H1 (cell line): ENCODE data around the gene CARD18. TPM values are rescaled to one million over a fixed set of nuclear protein-coding genes. Genes with fewer than 3 reads are reported as not detected.

Experiments used
- CTCF ChIA-PET: fragments of 300-600 bp; sonication (Branson Sonifier 250); formaldehyde crosslinking; loops from one replicate; lab custom pipeline; 2021; ENCODE audit not compliant: partially characterized antibody; lab: Charles Lee
- POLR2A ChIA-PET: fragments of 300-600 bp; sonication (Branson Sonifier 250); formaldehyde crosslinking; loops from one replicate; lab custom pipeline; 2021; ENCODE audit warnings: inconsistent platforms; ENCODE audit not compliant: partially characterized antibody; lab: Charles Lee
- DNase-seq, 2 experiments: peaks; one replicate each; pipeline versions ENCODE4 v3.0.0 to v3.0.0-alpha.2; 2010 to 2022; ENCODE audit warnings: low spot score in 2 of 2, low read depth in 1 of 2, mixed read lengths in 1 of 2
- FAIRE-seq: peaks from 2 replicates; lab custom pipeline; 2011; peaks lifted over from hg19 to GRCh38; lab: Jason Lieb, UNC
- H2AFZ ChIP-seq: 2 replicates; pipeline ENCODE4 v1.8.1; 2012; ENCODE audit warnings: low read length, inconsistent platforms
- H2AK5ac ChIP-seq: 2 replicates; pipeline ENCODE4 v1.6.1; 2013; ENCODE audit warnings: low read depth, low read length
- H2BK120ac ChIP-seq: replicated peaks from 2 replicates; pipeline ENCODE3; 2013; ENCODE audit warnings: low read depth, low read length, inconsistent platforms
- H2BK12ac ChIP-seq: 2 replicates; pipeline ENCODE4 v1.6.1; 2013; ENCODE audit warnings: low read depth, low read length
- H2BK15ac ChIP-seq: 2 replicates; pipeline ENCODE4 v1.6.1; 2013; ENCODE audit warnings: low read length
- H2BK20ac ChIP-seq: 2 replicates; pipeline ENCODE4 v1.6.1; 2013; ENCODE audit warnings: low read length
- H2BK5ac ChIP-seq: 2 replicates; pipeline ENCODE4 v1.6.1; 2013; ENCODE audit warnings: low read depth, low read length
- H3K14ac ChIP-seq: 2 replicates; pipeline ENCODE4 v1.6.1; 2013; ENCODE audit warnings: inconsistent platforms; ENCODE audit not compliant: insufficient read length
- H3K18ac ChIP-seq: 2 replicates; pipeline ENCODE4 v1.6.1; 2013; ENCODE audit warnings: low read length; ENCODE audit errors: extremely low read depth
- H3K23ac ChIP-seq: 2 replicates; pipeline ENCODE4 v1.6.1; 2013; ENCODE audit warnings: inconsistent platforms; ENCODE audit not compliant: insufficient read length
- H3K23me2 ChIP-seq: 2 replicates; pipeline ENCODE4 v1.6.1; 2013; ENCODE audit warnings: low read depth, low read length
- H3K27ac ChIP-seq: 2 replicates; pipeline ENCODE4 v1.6.1; 2011; ENCODE audit warnings: low read depth, low read length, inconsistent platforms
- H3K27me3 ChIP-seq, 4 experiments: replicated peaks in 1 of 4; 1 replicate in 1 of 4; 2 replicates in 3 of 4; pipeline versions ENCODE4 v1.6.1 to v1.8.1; 2011 to 2013; ENCODE audit warnings: low read length in 3 of 4, mild to moderate bottlenecking in 3 of 4, inconsistent platforms in 2 of 4, mixed read lengths in 2 of 4, moderate library complexity in 1 of 4; ENCODE audit not compliant: control insufficient read depth in 3 of 4, insufficient read depth in 3 of 4; ENCODE audit errors: extremely low read depth in 1 of 4
- H3K36me3 ChIP-seq, 4 experiments: 2 replicates each; pipeline versions ENCODE4 v1.6.1 to v1.8.1; 2011 to 2013; ENCODE audit warnings: mild to moderate bottlenecking in 4 of 4, low read length in 3 of 4, moderate library complexity in 2 of 4, control low read depth in 1 of 4, inconsistent platforms in 1 of 4; ENCODE audit not compliant: insufficient read depth in 4 of 4, control insufficient read depth in 2 of 4
- H3K4ac ChIP-seq: replicated peaks from 2 replicates; pipeline ENCODE3; 2013; ENCODE audit warnings: low read length, low read depth, mixed read lengths, inconsistent platforms; ENCODE audit not compliant: insufficient read length
- H3K4me1 ChIP-seq, 4 experiments: replicated peaks in 1 of 4; 1 replicate in 1 of 4; 2 replicates in 3 of 4; pipeline versions ENCODE4 v1.6.1 to v1.8.1; 2011 to 2013; ENCODE audit warnings: low read length in 3 of 4, inconsistent platforms in 2 of 4, mixed read lengths in 1 of 4; ENCODE audit not compliant: insufficient read depth in 4 of 4, control insufficient read depth in 3 of 4
- H3K4me2 ChIP-seq, 2 experiments: 2 replicates each; pipeline versions ENCODE4 v1.6.1 to v1.8.1; 2011 to 2013; ENCODE audit warnings: low read depth in 2 of 2, low read length in 2 of 2, control low read depth in 1 of 2, inconsistent platforms in 1 of 2, mild to moderate bottlenecking in 1 of 2; ENCODE audit not compliant: insufficient read depth in 1 of 2
- H3K4me3 ChIP-seq, 4 experiments: fragments of 200-600, 300-600 bp in 1 of 4; sonication (generic), shearing (Covaris generic), sonication (Bioruptor Twin) in 1 of 4; 2 replicates each; pipeline versions ENCODE4 v1.5.1 to v1.8.1; 2011 to 2016; ENCODE audit warnings: low read length in 4 of 4, low read depth in 3 of 4, control low read depth in 2 of 4, inconsistent platforms in 2 of 4, mild to moderate bottlenecking in 2 of 4, mixed read lengths in 1 of 4, moderate library complexity in 1 of 4; ENCODE audit not compliant: insufficient read depth in 2 of 4; ENCODE audit errors: extremely low read depth in 1 of 4
- H3K56ac ChIP-seq: replicated peaks from 2 replicates; pipeline ENCODE3; 2013; ENCODE audit warnings: low read depth, mild to moderate bottlenecking, mixed read lengths, low read length, inconsistent platforms; ENCODE audit not compliant: insufficient read length
- H3K79me1 ChIP-seq: 2 replicates; pipeline ENCODE4 v1.6.1; 2013; ENCODE audit warnings: low read depth, low read length, control low read depth
- H3K79me2 ChIP-seq, 2 experiments: 2 replicates each; pipeline versions ENCODE4 v1.6.1 to v1.8.1; 2012 to 2013; ENCODE audit warnings: low read length in 2 of 2, mild to moderate bottlenecking in 2 of 2, inconsistent platforms in 1 of 2; ENCODE audit not compliant: insufficient read depth in 2 of 2, control insufficient read depth in 1 of 2
- H3K9ac ChIP-seq, 4 experiments: replicated peaks in 1 of 4; 1 replicate in 1 of 4; 2 replicates in 3 of 4; pipeline versions ENCODE4 v1.6.1 to v1.8.1; 2011 to 2013; ENCODE audit warnings: low read depth in 3 of 4, low read length in 3 of 4, control low read depth in 2 of 4, mild to moderate bottlenecking in 2 of 4, moderate library complexity in 2 of 4, inconsistent platforms in 1 of 4; ENCODE audit errors: extremely low read depth in 1 of 4
- H3K9me3 ChIP-seq, 2 experiments: 2 replicates each; pipeline versions ENCODE4 v1.6.1 to v1.8.1; 2012 to 2013; ENCODE audit warnings: mild to moderate bottlenecking in 2 of 2, moderate library complexity in 2 of 2, control low read depth in 1 of 2, inconsistent platforms in 1 of 2, low read depth in 1 of 2, low read length in 1 of 2, mixed read lengths in 1 of 2; ENCODE audit not compliant: insufficient read depth in 2 of 2
- H4K20me1 ChIP-seq, 2 experiments: replicated peaks in 1 of 2; 2 replicates each; pipeline versions ENCODE3 to v1.8.1; 2011 to 2013; ENCODE audit warnings: inconsistent platforms in 2 of 2, low read length in 2 of 2, mild to moderate bottlenecking in 1 of 2; ENCODE audit not compliant: insufficient read depth in 2 of 2, control insufficient read depth in 1 of 2
- H4K5ac ChIP-seq: 2 replicates; pipeline ENCODE4 v1.6.1; 2013; ENCODE audit warnings: low read length, low read depth, mixed read lengths, inconsistent platforms; ENCODE audit not compliant: insufficient read length
- H4K8ac ChIP-seq: 2 replicates; pipeline ENCODE4 v1.8.0; 2013; ENCODE audit warnings: mild to moderate bottlenecking, moderate library complexity, low read length, inconsistent platforms; ENCODE audit not compliant: insufficient read depth; ENCODE audit errors: extremely low read depth
- H4K91ac ChIP-seq: replicated peaks from 2 replicates; pipeline ENCODE3; 2013; ENCODE audit warnings: low read length, mixed read lengths, inconsistent platforms; ENCODE audit not compliant: insufficient read length
- GTF2F1 ChIP-seq: IDR thresholded peaks from 2 replicates; pipeline ENCODE4 v1.6.1; 2012; ENCODE audit warnings: low read depth, low read length, improper control_type of control experiment, borderline replicate concordance
- HDAC2 ChIP-seq, 2 experiments: fragments of 300-600 bp in 1 of 2; sonication (generic) in 1 of 2; IDR thresholded peaks; 2 replicates each; pipeline ENCODE4 v1.6.1; 2011 to 2012; ENCODE audit warnings: low read depth in 2 of 2, low read length in 2 of 2, mild to moderate bottlenecking in 2 of 2, moderate library complexity in 2 of 2, borderline replicate concordance in 1 of 2, inconsistent platforms in 1 of 2
- JUN ChIP-seq: IDR thresholded peaks from 2 replicates; pipeline ENCODE4 v1.6.1; 2011; ENCODE audit warnings: low read depth, mild to moderate bottlenecking, improper control_type of control experiment, low read length
- POU5F1 ChIP-seq: IDR thresholded peaks from 2 replicates; pipeline ENCODE4 v1.6.1; 2011; ENCODE audit warnings: low read depth, mild to moderate bottlenecking, low read length, moderate library complexity
- SIRT6 ChIP-seq: IDR thresholded peaks from one replicate; pipeline ENCODE4 v1.7.1; 2012; ENCODE audit warnings: low read length, inconsistent platforms
- SP4 ChIP-seq: IDR thresholded peaks from 2 replicates; pipeline ENCODE4 v1.6.1; 2012; ENCODE audit warnings: low read length, inconsistent platforms
- SRF ChIP-seq: IDR thresholded peaks from 2 replicates; pipeline ENCODE4 v1.6.1; 2011; ENCODE audit warnings: mild to moderate bottlenecking, low read depth, low read length, moderate library complexity
- TAF1 ChIP-seq: IDR thresholded peaks from 2 replicates; pipeline ENCODE4 v1.6.1; 2011; ENCODE audit warnings: mild to moderate bottlenecking, low read depth, low read length
- TEAD4 ChIP-seq: IDR thresholded peaks from 2 replicates; pipeline ENCODE4 v1.6.1; 2012; ENCODE audit warnings: low read depth, low read length, inconsistent platforms, mixed read lengths
- WGBS, 2 experiments: shearing (Covaris generic) in 1 of 2; methylation state at CpG; one replicate each; pipeline versions ENCODE4 v1.1.6 to v1.1.7; 2013 to 2015; ENCODE audit warnings: low lambda C conversion rate in 2 of 2, mixed read lengths in 2 of 2, inconsistent platforms in 1 of 2, low coverage in 1 of 2, missing lambda C conversion rate in 1 of 2; ENCODE audit not compliant: insufficient replicate concordance in 2 of 2, insufficient coverage in 1 of 2, insufficient read length in 1 of 2; ENCODE audit errors: extremely low coverage in 1 of 2, missing lambda C conversion rate in 1 of 2; 5-methylcytosine and 5-hydroxymethylcytosine counted together
- polyA plus RNA-seq, 7 experiments: library from polyadenylated mRNA; depleted of rRNA in 3 of 7; stranded (reverse) in 5 of 7; unstranded in 2 of 7; fragments of >200 nt in 5 of 7; fragments of 200-250 nt in 2 of 7; gene quantifications; 1 replicate in 5 of 7; 2 replicates in 1 of 7; 4 replicates in 1 of 7; pipeline versions ENCODE4 v1.2.1 to v1.2.3, GENCODE V29; 2011 to 2013; ENCODE audit warnings: missing spikeins in 2 of 7, mixed read lengths in 2 of 7
- total RNA-seq: library from RNA; stranded (reverse); fragmentation: NEBNext Ultra II Directional; extraction: Animal tissue kit (Norgen Biotek cat#: 25700); gene quantifications from 2 replicates; pipeline ENCODE4 v1.2.1, GENCODE V29; 2021

CARD18 gene
- total and polyA plus RNA-seq, 2 of the 8 experiments (the other 6 are each of a cell fraction or from before 2014, with no cell fraction given): not detected

DNA sequence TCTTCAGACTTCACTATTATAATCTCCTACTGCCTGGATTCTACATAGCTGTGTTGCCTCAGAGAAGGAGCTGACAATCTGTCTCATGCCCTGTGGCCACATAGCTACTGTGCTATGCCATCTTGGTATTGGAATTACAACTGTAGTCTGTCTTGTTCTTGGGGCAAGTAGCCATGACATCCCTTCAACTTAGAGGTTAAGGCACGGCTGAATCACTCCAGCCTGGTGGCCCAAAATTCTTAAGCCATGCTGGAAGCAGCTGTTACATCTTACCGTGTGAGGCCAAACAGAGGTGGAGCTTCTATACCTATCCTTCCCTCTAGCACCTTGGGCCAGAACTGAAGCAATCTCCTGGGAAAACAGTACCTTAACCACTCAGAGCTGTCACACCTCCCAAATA is 14.8 kb downstream of the CARD18 start:
- Histone ChIP-seq H4K5ac (no peak overlapping the region), H4K91ac (no peak overlapping the region), H2BK120ac (no peak overlapping the region), H3K4me2 (no peak overlapping the region), H2BK15ac (no peak overlapping the region), H3K4me1 (no peaks in the 10 kb centered on the region), H3K23me2 (no peaks in the 10 kb centered on the region), H2BK5ac (no peak overlapping the region), H2AK5ac (no peak overlapping the region), H3K4me3 (no peak overlapping the region), H3K56ac (no peak overlapping the region), H3K27me3 (no peaks in the 10 kb centered on the region), H3K9ac (no peak overlapping the region), H2BK20ac (no peak overlapping the region; the same call in 1 of the 2 replicates), H2BK12ac (no peak overlapping the region)
- ChIA-PET CTCF (interaction anchor here (0.9 to 1.0 kb wide), 3 partner anchors 11 to 706 kb away, joined by 3 read pairs; no protein-coding TSS in a partner anchor), POLR2A (no interaction called here)
- DNase-seq (no peak), FAIRE-seq (no peak)
- WGBS, 2 experiments: 100% methylated on average over 2 of the region's 2 CpGs; no CpG with 5 or more reads in 1 of the 2 experiments
- TF ChIP-seq SIRT6 (no peak), POU5F1 (no peak), HDAC2 (IDR thresholded peaks at IDR 0.05; ENCODE audit: borderline replicate concordance in 1 of 2, low read depth in 2 of 2, low read length in 2 of 2) (no peak), TAF1 (no peak), TEAD4 (no peak), SRF (no peak), JUN (no peak), SP4 (no peak), GTF2F1 (no peak)
- TF ChIP-seq, all 59 proteins: peak for 0
- Histone ChIP-seq H3K18ac (no peak overlapping the region), H3K23ac (no peak overlapping the region), H4K20me1 (no peaks in the 10 kb centered on the region), H2AFZ (no peak overlapping the region), H4K8ac (no peak overlapping the region), H3K27ac (no peak overlapping the region), H3K9me3 (no peaks in the 10 kb centered on the region), H3K79me2 (no peaks in the 10 kb centered on the region), H3K79me1 (no peaks in the 10 kb centered on the region), H3K14ac (no peak overlapping the region), H3K36me3 (no peaks in the 10 kb centered on the region), H3K4ac (no peak overlapping the region)
